ENCODE data around the gene ACBD6. TPM values are rescaled to one million over a fixed set of nuclear protein-coding genes. Genes with fewer than 3 reads are reported as not detected.

Gene ACBD6
- total and polyA plus RNA-seq, 7 donors: 12.6 to 20.4 (median 17.3) TPM

- Histone ChIP-seq H3K27ac (no peak overlapping the region), H3K27me3 (ENCODE audit: insufficient read depth in 3 of 3, low read length in 2 of 3) (peaks cover 0 to 45% (median 5%) of the 10 kb centered on the region in 3 donors), H3K9me3 (no peaks in the 10 kb centered on the region), H3K4me1 (no peaks in the 10 kb centered on the region), H3K36me3 (ENCODE audit: insufficient read depth in 1 of 2, low read depth in 1 of 2) (no peaks in the 10 kb centered on the region), H3K4me3 (no peak overlapping the region)
- no peak for TF ChIP-seq CTCF (IDR thresholded peaks at IDR 0.05)
- DNase-seq (no peak), ATAC-seq (no peak)
- 85 to 86% (median 85%) methylated on average over 11 of the region's 11 CpGs for WGBS, 3 donors
- intact Hi-C loops (cut with DNase I): loop anchor here in 1 of 2 donors (2.0 kb wide), 1 partner anchor 51 kb away; no protein-coding TSS in a partner anchor
These were observed 258.7 kb downstream of the ACBD6 start for GRCh38 chr1:180243517-180244221.

- TF ChIP-seq CTCF (IDR thresholded peaks at IDR 0.05): no peak
- Histone ChIP-seq H3K4me3 (no peak overlapping the region), H3K4me1 (no peaks in the 10 kb centered on the region), H3K27me3 (ENCODE audit: insufficient read depth in 3 of 3, low read length in 2 of 3) (peaks cover 0 to 63% (median 9%) of the 10 kb centered on the region in 3 donors), H3K27ac (no peak overlapping the region), H3K36me3 (ENCODE audit: insufficient read depth in 1 of 2, low read depth in 1 of 2) (no peaks in the 10 kb centered on the region), H3K9me3 (no peaks in the 10 kb centered on the region)
- no peak for DNase-seq
- no peak for ATAC-seq
- intact Hi-C loops (cut with DNase I): no loop called here
- 63 to 69% (median 64%) methylated on average over 8 of the region's 8 CpGs for WGBS, 3 donors
These were observed 260.4 kb downstream of the ACBD6 start for GRCh38 chr1:180241716-180242544.

- intact Hi-C loops (cut with DNase I): no loop called here
- H3K9me3 ChIP-seq: no peaks in the 10 kb centered on the region
- H3K27me3 ChIP-seq (ENCODE audit: insufficient read depth in 3 of 3, low read length in 2 of 3): peaks cover 0 to 88% (median 26%) of the 10 kb centered on the region in 3 donors
- H3K4me1 ChIP-seq: peaks cover 14% of the 10 kb centered on the region
- no peak for DNase-seq
- H3K27ac ChIP-seq: no peak overlapping the region
- WGBS, 3 donors: 10 to 12% (median 11%) methylated on average over 10 of the region's 10 CpGs
- H3K36me3 ChIP-seq (ENCODE audit: insufficient read depth in 1 of 2, low read depth in 1 of 2): no peaks in the 10 kb centered on the region
- H3K4me3 ChIP-seq: no peak overlapping the region
- TF ChIP-seq CTCF (IDR thresholded peaks at IDR 0.05): no peak
- ATAC-seq: no peak
These were observed 263.0 kb downstream of the ACBD6 start for GRCh38 chr1:180239145-180240096.

GRCh38 chr1:180238675-180239074 lies 263.7 kb downstream of the ACBD6 start:
- TF ChIP-seq CTCF (IDR thresholded peaks at IDR 0.05): no peak

More at GRCh38 chr1:180238675-180239074, 263.7 kb downstream of the ACBD6 start:
- Histone ChIP-seq H3K4me3 (no peak overlapping the region), H3K27me3 (ENCODE audit: insufficient read depth in 3 of 3, low read length in 2 of 3) (peaks cover 0 to 94% (median 29%) of the 10 kb centered on the region in 3 donors), H3K4me1 (peaks cover 16% of the 10 kb centered on the region), H3K27ac (no peak overlapping the region), H3K36me3 (ENCODE audit: insufficient read depth in 1 of 2, low read depth in 1 of 2) (no peaks in the 10 kb centered on the region), H3K9me3 (no peaks in the 10 kb centered on the region)
- WGBS, 3 donors: 21 to 26% (median 25%) methylated on average over 7 of the region's 7 CpGs
- no peak for ATAC-seq
- intact Hi-C loops (cut with DNase I): no loop called here
- DNase-seq: no peak

Other genes with a start within 250 kb of the ACBD6 start
- not detected for gene OVAAL, start 56.4 kb upstream of the ACBD6 start, total RNA-seq
- gene OVAAL, start 56.4 kb upstream of the ACBD6 start, polyA plus RNA-seq: under 1 TPM in 1 of 3 donors, not detected in 2; 0.04 TPM
- gene XPR1, start 129.4 kb upstream of the ACBD6 start, total RNA-seq: 10 to 100 TPM; 10.9 to 19.1 (median 13.2) TPM
- 10 to 100 TPM in 1 of 3 donors, 1 to 10 TPM in 2; 3.7 to 13.4 (median 3.8) TPM for gene XPR1, start 129.4 kb upstream of the ACBD6 start, polyA plus RNA-seq